Right ventricle myocardium inferior (tissue), 1 donor: ENCODE results near the gene IKBKE. TPM values are rescaled to one million over a fixed set of nuclear protein-coding genes. Genes with fewer than 3 reads are reported as not detected.

Experiments used
- ATAC-seq: fragments of 200-7000 bp; cut with Tn5 transposase; one replicate; pipeline ENCODE4 v1.9.1; 2020; ENCODE audit warnings: mild to moderate bottlenecking, moderate library complexity
- DNase-seq: peaks from one replicate; pipeline ENCODE4 v3.0.0; 2021; ENCODE audit errors: missing footprints
- intact Hi-C: fragments of 100-400 bp; cut with DNase I; formaldehyde crosslinking; loops from one replicate; pipeline ENCODE4 v1.11.0; 2022
- total RNA-seq: library from RNA; stranded (reverse); fragmentation: NEBNext Ultra II Directional; extraction: Animal tissue kit (Norgen Biotek cat#: 25700); gene quantifications from one replicate; pipeline ENCODE4 v1.2.1, GENCODE V29; 2021
- donor health status: DM: no; HTN: yes; CAD: no; lungs with severe emphysema.

IKBKE gene
- total RNA-seq, 1 donor from 2014 or later = 0.62 TPM

- DNase-seq (no peak), ATAC-seq (no peak)
- intact Hi-C loops = loop anchor here (5.0 to 10.0 kb wide), 2 partner anchors 424 to 496 kb away; no protein-coding TSS in a partner anchor
Measured at GRCh38 chr1:206488466-206488865, 18.2 kb downstream of the IKBKE start.

GRCh38 chr1:206489980-206490770, 19.9 kb downstream of the IKBKE start:
- intact Hi-C loops = loop anchor here (1.0 to 10.0 kb wide), 4 partner anchors 52 to 495 kb away; no protein-coding TSS in a partner anchor
- DNase-seq (peak; percentile 88), ATAC-seq (peak; percentile 89)

- ATAC-seq (no peak), DNase-seq (no peak)
- intact Hi-C loops = loop anchor here (1.0 to 5.0 kb wide), 2 partner anchors 51 to 92 kb away; no protein-coding TSS in a partner anchor
Measured at GRCh38 chr1:206490771-206491405, 20.6 kb downstream of the IKBKE start.

GRCh38 chr1:206491616-206492015, 21.3 kb downstream of the IKBKE start:
- intact Hi-C loops = loop anchor here (5.0 kb wide), 1 partner anchor 51 kb away; no protein-coding TSS in a partner anchor
- DNase-seq (no peak), ATAC-seq (no peak)

GRCh38 chr1:206492589-206492988, 22.3 kb downstream of the IKBKE start:
- intact Hi-C loops = loop anchor here (5.0 kb wide), 1 partner anchor 50 kb away; no protein-coding TSS in a partner anchor
- DNase-seq = no peak
- ATAC-seq = no peak

GRCh38 chr1:206493279-206493678, 23.0 kb downstream of the IKBKE start:
- DNase-seq (no peak), ATAC-seq (no peak)
- intact Hi-C loops = loop anchor here (5.0 kb wide), 1 partner anchor 49 kb away; no protein-coding TSS in a partner anchor

- ATAC-seq (no peak), DNase-seq (no peak)
- intact Hi-C loops = no loop called here
Measured at GRCh38 chr1:206495011-206495461, 24.8 kb downstream of the IKBKE start.

- ATAC-seq = peak; percentile 28
- no peak for DNase-seq
- intact Hi-C loops = no loop called here
Measured at GRCh38 chr1:206495493-206496046, 25.3 kb downstream of the IKBKE start.

- DNase-seq (no peak), ATAC-seq (no peak)
- intact Hi-C loops = no loop called here
Measured at GRCh38 chr1:206496131-206496793, 26.0 kb downstream of the IKBKE start.

GRCh38 chr1:206497363-206497762, 27.1 kb downstream of the IKBKE start:
- intact Hi-C loops = no loop called here
- no peak for DNase-seq
- no peak for ATAC-seq

GRCh38 chr1:206497774-206498173, 27.5 kb downstream of the IKBKE start:
- intact Hi-C loops = no loop called here
- ATAC-seq (no peak), DNase-seq (no peak)

GRCh38 chr1:206498685-206499084, 28.4 kb downstream of the IKBKE start:
- DNase-seq (no peak), ATAC-seq (no peak)
- intact Hi-C loops = no loop called here

- ATAC-seq = no peak
- intact Hi-C loops = no loop called here
- DNase-seq = no peak
Measured at GRCh38 chr1:206500046-206500445, 29.8 kb downstream of the IKBKE start.

- DNase-seq (no peak), ATAC-seq (no peak)
- intact Hi-C loops = no loop called here
Measured at GRCh38 chr1:206501881-206502280, 31.6 kb downstream of the IKBKE start.

- intact Hi-C loops = no loop called here
- DNase-seq = no peak
- no peak for ATAC-seq
Measured at GRCh38 chr1:206502403-206502802, 32.1 kb downstream of the IKBKE start.

GRCh38 chr1:206502812-206503211, 32.5 kb downstream of the IKBKE start:
- no peak for ATAC-seq
- no peak for DNase-seq
- intact Hi-C loops = no loop called here

- peak; percentile 33 for ATAC-seq
- intact Hi-C loops = no loop called here
- no peak for DNase-seq
Measured at GRCh38 chr1:206503591-206504362, 33.5 kb downstream of the IKBKE start.

- intact Hi-C loops = no loop called here
- DNase-seq = no peak
- ATAC-seq = no peak
Measured at GRCh38 chr1:206504363-206504713, 34.1 kb downstream of the IKBKE start.
